SK-N-SH treated with all-trans-retinoic acid at 6 μM for 48 hours (cell line): ENCODE measurements around the gene SCD5.

Experiments used
- BACH2 ChIP-seq: fragments of 250-450 bp; sonication (Bioruptor Pico); IDR thresholded peaks from 2 replicates; pipeline ENCODE4 v1.9.0; 2021; ENCODE audit warnings: mild to moderate bottlenecking, borderline replicate concordance
- CREB5 ChIP-seq: fragments of 250-450 bp; sonication (Bioruptor Pico); IDR thresholded peaks from 2 replicates; pipeline ENCODE4 v1.5.1; 2020; ENCODE audit warnings: low read depth, mild to moderate bottlenecking, moderate library complexity
- CSDC2 ChIP-seq: fragments of 250-450 bp; sonication (Bioruptor Pico); IDR thresholded peaks from 2 replicates; pipeline ENCODE4 v1.5.0; 2020; ENCODE audit warnings: mild to moderate bottlenecking, moderate library complexity
- CSRNP3 ChIP-seq: fragments of 250-450 bp; sonication (Bioruptor Pico); IDR thresholded peaks from 2 replicates; pipeline ENCODE4 v1.5.1; 2021; ENCODE audit warnings: mild to moderate bottlenecking, moderate library complexity
- ISL1 ChIP-seq: fragments of 250-450 bp; sonication (Bioruptor Pico); IDR thresholded peaks from 2 replicates; pipeline ENCODE4 v2.1.2; 2022; ENCODE audit warnings: mild to moderate bottlenecking, moderate library complexity
- PATZ1 ChIP-seq: fragments of 250-450 bp; sonication (Bioruptor Pico); IDR thresholded peaks from 2 replicates; pipeline ENCODE4 v1.8.0; 2020; ENCODE audit warnings: mild to moderate bottlenecking, moderate library complexity, borderline replicate concordance
- POU6F1 ChIP-seq: fragments of 250-450 bp; sonication (Bioruptor Pico); IDR thresholded peaks from 2 replicates; pipeline ENCODE4 v1.8.0; 2021; ENCODE audit warnings: low read depth, mild to moderate bottlenecking, moderate library complexity, borderline replicate concordance
- RARB ChIP-seq: fragments of 250-450 bp; sonication (Bioruptor Pico); IDR thresholded peaks from 2 replicates; pipeline ENCODE4 v1.8.0; 2021; ENCODE audit warnings: mild to moderate bottlenecking, moderate library complexity
- TSHZ2 ChIP-seq: fragments of 250-450 bp; sonication (Bioruptor Pico); IDR thresholded peaks from 2 replicates; pipeline ENCODE4 v1.5.0; 2020; ENCODE audit warnings: mild to moderate bottlenecking, moderate library complexity
- ZFP3 ChIP-seq: fragments of 250-450 bp; sonication (Bioruptor Pico); IDR thresholded peaks from 2 replicates; pipeline ENCODE4 v1.5.0; 2020; ENCODE audit warnings: mild to moderate bottlenecking, moderate library complexity
- ZFP30 ChIP-seq: fragments of 450-650 bp; formaldehyde crosslinking; IDR thresholded peaks from 2 replicates; pipeline ENCODE4 v1.5.0; 2022; ENCODE audit warnings: mild to moderate bottlenecking, moderate library complexity
- ZNF565 ChIP-seq: fragments of 450-650 bp; formaldehyde crosslinking; conservative IDR thresholded peaks from 2 replicates; pipeline ENCODE4 v1.5.0; 2020; ENCODE audit warnings: low read depth, mild to moderate bottlenecking, moderate library complexity
- ZNF70 ChIP-seq: fragments of 450-650 bp; formaldehyde crosslinking; IDR thresholded peaks from 2 replicates; pipeline ENCODE4 v1.5.0; 2020; ENCODE audit warnings: mild to moderate bottlenecking, moderate library complexity

GRCh38 chr4:82770607-82771006 is 28.0 kb downstream of the SCD5 start:
- TF ChIP-seq ZFP30 (CRISPR knock-in tag): no peak
- no peak for TF ChIP-seq CSRNP3 (CRISPR knock-in tag)
- TF ChIP-seq ISL1 (CRISPR knock-in tag): no peak
- no peak for TF ChIP-seq RARB
- no peak for TF ChIP-seq BACH2
- TF ChIP-seq ZNF565 (CRISPR knock-in tag): no peak
- no peak for TF ChIP-seq POU6F1 (CRISPR knock-in tag)
- no peak for TF ChIP-seq TSHZ2 (CRISPR knock-in tag)
- TF ChIP-seq CREB5: no peak
- TF ChIP-seq ZNF70 (CRISPR knock-in tag): no peak
- TF ChIP-seq ZFP3 (CRISPR knock-in tag): no peak
- TF ChIP-seq CSDC2 (CRISPR knock-in tag): no peak
- no peak for TF ChIP-seq PATZ1
